Heart left ventricle (tissue), 16 donors: ENCODE data around the gene P2RY12. TPM values are rescaled to one million over a fixed set of nuclear protein-coding genes. Genes with fewer than 3 reads are reported as not detected.

ENCODE experiments used
- ATAC-seq, 4 donors: fragments of 200-7000 bp; cut with Tn5 transposase; one replicate each; pipeline ENCODE4 v1.9.1; 2020 to 2022; ENCODE audit warnings: moderate library complexity in 4 of 4, mild to moderate bottlenecking in 3 of 4, moderate number of reproducible peaks in 1 of 4
- DNase-seq, 5 donors: peaks; one replicate each; pipeline ENCODE4 v3.0.0-alpha.2; 2020
- H3K27ac ChIP-seq, 12 donors: fragments of 200-600 bp; sonication (generic) in 4 of 12; one replicate each; pipeline versions ENCODE4 v1.5.0 to v1.8.0; 2016 to 2022; ENCODE audit warnings: mild to moderate bottlenecking in 2 of 12
- H3K27me3 ChIP-seq, 9 donors: fragments of 200-600 bp; sonication (generic) in 2 of 9; one replicate each; pipeline versions ENCODE4 v1.5.1 to v1.8.0; 2016 to 2022; ENCODE audit warnings: mild to moderate bottlenecking in 3 of 9
- H3K36me3 ChIP-seq, 9 donors: fragments of 200-600 bp; sonication (generic) in 2 of 9; one replicate each; pipeline versions ENCODE4 v1.5.0 to v1.8.0; 2018 to 2022; ENCODE audit warnings: mild to moderate bottlenecking in 2 of 9
- H3K4me1 ChIP-seq, 12 donors: fragments of 200-600 bp; sonication (generic) in 4 of 12; one replicate each; pipeline versions ENCODE4 v1.5.0 to v1.8.0; 2016 to 2022; ENCODE audit warnings: mild to moderate bottlenecking in 3 of 12
- H3K4me3 ChIP-seq, 12 donors: fragments of 200-600 bp; sonication (generic) in 4 of 12; one replicate each; pipeline versions ENCODE4 v1.5.0 to v1.8.0; 2017 to 2022; ENCODE audit warnings: mild to moderate bottlenecking in 9 of 12, moderate library complexity in 4 of 12
- H3K9me3 ChIP-seq, 12 donors: fragments of 200-600 bp; sonication (generic) in 4 of 12; one replicate each; pipeline versions ENCODE4 v1.5.0 to v1.8.0; 2016 to 2022; ENCODE audit warnings: mild to moderate bottlenecking in 1 of 12
- CTCF ChIP-seq, 12 donors: fragments of 200-600 bp; sonication (generic) in 4 of 12; IDR thresholded peaks; one replicate each; pipeline versions ENCODE4 v1.5.0 to v1.8.0; 2018 to 2022; ENCODE audit warnings: antibody characterized with exemption in 12 of 12, mild to moderate bottlenecking in 5 of 12
- POLR2A ChIP-seq, 2 donors: fragments of 450-650 bp; IDR thresholded peaks; one replicate each; pipeline ENCODE4 v1.6.1; 2017; ENCODE audit warnings: antibody characterized with exemption in 2 of 2, mild to moderate bottlenecking in 2 of 2, moderate library complexity in 2 of 2
- WGBS, 4 donors: extraction: QIAGEN DNeasy Blood & Tissue Kit in 2 of 4; methylation state at CpG; one replicate each; pipeline versions ENCODE4 v1.1.5 to v1.1.7; 2013 to 2018; 5-methylcytosine and 5-hydroxymethylcytosine counted together
- intact Hi-C, 10 donors: fragments of 100-400 bp; cut with DNase I; formaldehyde crosslinking; loops; one replicate each; pipeline versions ENCODE4 v1.11.1 to v1.14.2; 2022
- polyA plus RNA-seq, 2 donors: library from polyadenylated mRNA; stranded (reverse); fragments of 200-250 nt; gene quantifications; one replicate each; pipeline ENCODE4 v1.2.3, GENCODE V29; 2013
- total RNA-seq, 9 donors: library from RNA; depleted of rRNA in 2 of 9; stranded (reverse); fragments of >200 nt in 2 of 9; fragmentation: NEBNext Ultra II Directional in 3 of 9; extraction: Animal tissue kit (Norgen Biotek cat#: 25700) in 3 of 9; gene quantifications; one replicate each; pipeline versions ENCODE4 v1.1.0 to v1.2.4, GENCODE V29; 2016 to 2023
- donor health status: ischemic (EF 13 %, LVEDD 7.1; RV severe dilation, severe dysfunction).
- donor health status: healthy with polysubstance abuse.
- donor health status: DM: no; HTN: yes; CAD: no.
- donor health status: DM: no; HTN: no; CAD: no.
- donor health status: ischemic (EF 25% LVEDD 6.9; RV normal size, moderate dysfunction).
- donor health status: ischemic (EF 25% LVEDD 5.7; RV mildly dilated, moderate dysfunction).
- donor health status: healthy.
- donor health status: DM: yes; HTN: yes; CAD: no.
- donor health status: ischemic (EF 35%, LVEDD 5.7; RV mildly dilated, moderate dysfunction).
- donor health status: nonischemic (EF 11% LVEDD 7.7; RV severe dilation, severe dysfunction).
- donor health status: DM: yes; HTN: yes; CAD: no.
- donor health status: PGD.
- donor health status: ischemic (EF 29% LVEDD 5.4; RV normal size, mild dysfunction).
- donor health status: nonischemic (EF 23%, LVEDD 6.1; RV moderate dilation, normal function).

The P2RY12 gene
- total and polyA plus RNA-seq, 11 donors = 0.26 to 3.4 (median 0.56) TPM

GRCh38 chr3:151293127-151293526, 91.4 kb downstream of the P2RY12 start:
- no peaks in the 10 kb centered on the region for H3K9me3 ChIP-seq
- TF ChIP-seq POLR2A (IDR thresholded peaks at IDR 0.05) (no peak), CTCF (IDR thresholded peaks at IDR 0.05) (no peak)
- ATAC-seq (no peak), DNase-seq (no peak)
- H3K36me3 ChIP-seq = no peaks in the 10 kb centered on the region
- WGBS, 4 donors = 79 to 86% (median 83%) methylated on average over 6 of the region's 6 CpGs
- no peak overlapping the region for H3K27ac ChIP-seq
- no peak overlapping the region for H3K4me3 ChIP-seq
- no peaks in the 10 kb centered on the region for H3K4me1 ChIP-seq
- H3K27me3 ChIP-seq = no peaks in the 10 kb centered on the region
- intact Hi-C loops = loop anchor here in 2 of 10 donors (10.0 kb wide), 2 partner anchors 498 to 622 kb away; no protein-coding TSS in a partner anchor

- intact Hi-C loops = loop anchor here in 2 of 10 donors (10.0 kb wide), 2 partner anchors 496 to 624 kb away; no protein-coding TSS in a partner anchor
- DNase-seq = no peak
Observed at GRCh38 chr3:151290673-151291072, 93.9 kb downstream of the P2RY12 start.

GRCh38 chr3:151289445-151289844, 95.1 kb downstream of the P2RY12 start:
- TF ChIP-seq POLR2A (IDR thresholded peaks at IDR 0.05) (no peak), CTCF (IDR thresholded peaks at IDR 0.05) (no peak)
- Histone ChIP-seq H3K4me3 (no peak overlapping the region), H3K36me3 (no peaks in the 10 kb centered on the region), H3K27ac (no peak overlapping the region), H3K27me3 (no peaks in the 10 kb centered on the region), H3K4me1 (peaks cover 0 to 2% (median 0%) of the 10 kb centered on the region in 12 donors), H3K9me3 (no peaks in the 10 kb centered on the region)
- 50 to 98% (median 61%) methylated on average over 3 of the region's 3 CpGs for WGBS, 4 donors
- DNase-seq (no peak), ATAC-seq (no peak)
- intact Hi-C loops = loop anchor here in 1 of 10 donors (10.0 kb wide), 1 partner anchor 625 kb away; no protein-coding TSS in a partner anchor

More at GRCh38 chr3:151290673-151291072, 93.9 kb downstream of the P2RY12 start:
- ATAC-seq = no peak
- no peaks in the 10 kb centered on the region for H3K27me3 ChIP-seq
- H3K36me3 ChIP-seq = no peaks in the 10 kb centered on the region
- TF ChIP-seq CTCF (IDR thresholded peaks at IDR 0.05) (peak in 9 of 12 donors; percentile 23 to 51 (median 36)), POLR2A (IDR thresholded peaks at IDR 0.05) (no peak)
- no peaks in the 10 kb centered on the region for H3K9me3 ChIP-seq
- 60 to 77% (median 65%) methylated on average over 3 of the region's 3 CpGs for WGBS, 4 donors
- no peaks in the 10 kb centered on the region for H3K4me1 ChIP-seq
- H3K4me3 ChIP-seq = no peak overlapping the region
- H3K27ac ChIP-seq = no peak overlapping the region

Other genes starting within 250 kb of the P2RY12 start
- gene GPR171, start 181.5 kb downstream of the P2RY12 start, total RNA-seq = 1 to 10 TPM in 1 of 9 donors, under 1 TPM in 3, not detected in 5; 0.33 to 2.1 (median 0.42) TPM
- gene GPR171, start 181.5 kb downstream of the P2RY12 start, polyA plus RNA-seq = under 1 TPM; 0.18 to 0.19 TPM
- 1 to 10 TPM; 1.9 to 8.4 (median 4.1) TPM for gene P2RY14, start 106.2 kb downstream of the P2RY12 start, total RNA-seq
- 1 to 10 TPM in 1 of 2 donors, under 1 TPM in 1; 0.75 to 2.9 TPM for gene P2RY14, start 106.2 kb downstream of the P2RY12 start, polyA plus RNA-seq
- not detected for gene GPR87, start 67.9 kb downstream of the P2RY12 start, total RNA-seq
- not detected for gene GPR87, start 67.9 kb downstream of the P2RY12 start, polyA plus RNA-seq
- gene P2RY13, start 55.2 kb downstream of the P2RY12 start, total RNA-seq = 1 to 10 TPM in 2 of 9 donors, under 1 TPM in 7; 0.23 to 7.3 (median 0.50) TPM
- under 1 TPM; 0.25 to 0.30 TPM for gene P2RY13, start 55.2 kb downstream of the P2RY12 start, polyA plus RNA-seq
- 1 to 10 TPM in 7 of 9 donors, under 1 TPM in 2; 0.53 to 8.8 (median 1.6) TPM for gene IGSF10, start 76.3 kb upstream of the P2RY12 start, total RNA-seq
- gene IGSF10, start 76.3 kb upstream of the P2RY12 start, polyA plus RNA-seq = under 1 TPM; 0.36 to 0.88 TPM